Measurements from ENCODE around the gene LINGO3.

Gene LINGO3

DNA sequence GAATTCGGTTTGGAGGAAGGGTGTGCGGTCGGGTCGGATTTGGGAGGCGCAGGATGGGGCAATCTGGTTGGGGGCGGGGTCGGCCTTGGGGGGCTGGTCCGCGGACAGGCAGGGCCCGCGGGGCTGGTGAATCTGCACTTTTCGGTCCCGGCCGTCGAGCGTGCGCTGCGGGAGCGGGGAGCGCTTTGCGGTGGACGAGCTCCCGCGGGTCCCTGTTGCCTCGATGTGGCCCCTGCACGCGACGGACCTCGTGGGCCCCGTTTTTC lies 37.9 kb downstream of the LINGO3 start:
- DNase-seq (ENCODE audit: extremely low spot score) = no peak
- ChIA-PET POLR2A (interaction anchor here (0.7 to 3.4 kb wide), 6 partner anchors 10 to 206 kb away, joined by 5 to 17 read pairs (median 6); partner anchors contain the start of gene GADD45B), CTCF (no interaction called here)
- no peak for TF ChIP-seq CTCF (IDR thresholded peaks at IDR 0.05; ENCODE audit: control extremely low read depth, extremely low read depth, low read depth, missing control alignments)

- ChIA-PET CTCF (no interaction called here), POLR2A (interaction anchor here (1.3 to 1.6 kb wide), 3 partner anchors 9 to 100 kb away, joined by 5 to 7 read pairs (median 5); no protein-coding TSS in a partner anchor)
- peak; percentile 100 for DNase-seq (ENCODE audit: extremely low spot score)
- no peak for TF ChIP-seq CTCF (IDR thresholded peaks at IDR 0.05; ENCODE audit: control extremely low read depth, extremely low read depth, low read depth, missing control alignments)
These were observed 38.5 kb downstream of the LINGO3 start for GRCh38 chr19:2269244-2270156.

DNA sequence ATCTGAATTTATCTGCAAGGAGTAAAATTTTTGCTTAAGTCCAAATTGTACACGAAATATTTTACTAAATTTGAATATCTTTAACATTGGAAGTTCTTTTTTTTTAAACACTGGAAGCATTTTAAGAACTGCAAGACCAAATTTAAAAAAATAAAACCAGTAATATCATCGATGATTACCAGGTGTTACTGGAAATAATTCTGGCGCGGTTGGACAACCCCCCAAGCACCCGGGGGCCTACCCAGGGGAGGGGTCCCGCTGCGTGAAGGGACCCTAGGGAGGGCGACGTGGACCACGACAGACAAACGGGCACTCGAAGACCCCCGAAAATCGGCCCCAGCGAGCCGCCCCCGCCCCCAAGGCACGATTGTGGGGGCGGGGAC lies 39.1 kb downstream of the LINGO3 start:
- ChIA-PET POLR2A (interaction anchor here (0.6 kb wide), 1 partner anchor 409 kb away, joined by 8 read pairs; no protein-coding TSS in a partner anchor), CTCF (no interaction called here)
- TF ChIP-seq CTCF (IDR thresholded peaks at IDR 0.05; ENCODE audit: control extremely low read depth, extremely low read depth, low read depth, missing control alignments) = no peak
- no peak for DNase-seq (ENCODE audit: extremely low spot score)

GRCh38 chr19:2268480-2268830 lies 39.5 kb downstream of the LINGO3 start:
- ChIA-PET POLR2A (interaction anchor here (0.6 kb wide), 1 partner anchor 408 kb away, joined by 8 read pairs; no protein-coding TSS in a partner anchor), CTCF (no interaction called here)
- DNase-seq (ENCODE audit: extremely low spot score) = no peak
- no peak for TF ChIP-seq CTCF (IDR thresholded peaks at IDR 0.05; ENCODE audit: control extremely low read depth, extremely low read depth, low read depth, missing control alignments)

DNA sequence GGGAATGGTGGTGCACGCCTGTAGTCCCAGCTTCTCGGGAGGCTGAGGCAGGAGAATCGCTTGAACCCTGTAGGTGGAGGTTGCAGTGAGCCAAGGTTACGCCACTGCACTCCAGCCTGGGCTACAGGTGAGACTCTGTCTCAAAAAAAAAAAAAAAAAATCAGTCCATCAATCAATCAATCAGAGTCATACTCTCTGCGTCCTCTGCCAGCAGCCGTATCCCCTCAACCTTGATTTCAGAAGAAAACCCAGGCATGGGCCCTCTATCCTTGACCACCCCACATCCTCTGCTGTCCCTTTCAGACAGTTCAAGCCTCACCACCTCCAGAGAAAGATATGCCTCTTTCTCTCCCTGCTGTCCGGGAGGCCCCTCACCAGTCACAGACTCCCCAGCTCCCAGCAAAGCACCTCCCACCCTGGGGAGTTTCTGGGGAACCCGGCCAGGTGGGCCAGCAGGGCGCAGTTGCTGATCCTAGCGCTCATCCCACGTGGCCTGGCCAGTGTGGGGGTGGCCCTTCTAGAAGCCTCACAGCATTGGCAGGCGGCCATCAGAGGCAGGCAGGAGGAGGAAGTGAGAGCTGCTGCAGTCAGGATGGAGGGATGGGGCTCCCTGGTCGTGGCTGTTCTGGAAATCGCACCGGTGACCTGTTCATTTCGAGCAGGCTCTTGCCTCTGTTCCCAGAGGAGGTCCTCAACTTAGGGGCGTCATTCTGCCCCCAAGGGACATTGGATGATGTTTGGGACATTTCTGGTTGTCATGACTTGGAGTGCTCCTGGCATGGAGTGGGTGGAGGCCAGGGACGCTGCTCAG lies 41.6 kb downstream of the LINGO3 start:
- DNase-seq (ENCODE audit: extremely low spot score) = peak; percentile 75
- CTCF ChIA-PET = interaction anchor here (0.9 to 1.8 kb wide), 2 partner anchors 31 to 110 kb away, joined by 3 to 4 read pairs; partner anchors contain the start of gene PLEKHJ1
- no peak for TF ChIP-seq CTCF (IDR thresholded peaks at IDR 0.05; ENCODE audit: control extremely low read depth, extremely low read depth, low read depth, missing control alignments)
- POLR2A ChIA-PET = interaction anchor here (1.1 kb wide), 1 partner anchor 209 kb away, joined by 4 read pairs; the partner anchor contains the start of gene GADD45B

DNA sequence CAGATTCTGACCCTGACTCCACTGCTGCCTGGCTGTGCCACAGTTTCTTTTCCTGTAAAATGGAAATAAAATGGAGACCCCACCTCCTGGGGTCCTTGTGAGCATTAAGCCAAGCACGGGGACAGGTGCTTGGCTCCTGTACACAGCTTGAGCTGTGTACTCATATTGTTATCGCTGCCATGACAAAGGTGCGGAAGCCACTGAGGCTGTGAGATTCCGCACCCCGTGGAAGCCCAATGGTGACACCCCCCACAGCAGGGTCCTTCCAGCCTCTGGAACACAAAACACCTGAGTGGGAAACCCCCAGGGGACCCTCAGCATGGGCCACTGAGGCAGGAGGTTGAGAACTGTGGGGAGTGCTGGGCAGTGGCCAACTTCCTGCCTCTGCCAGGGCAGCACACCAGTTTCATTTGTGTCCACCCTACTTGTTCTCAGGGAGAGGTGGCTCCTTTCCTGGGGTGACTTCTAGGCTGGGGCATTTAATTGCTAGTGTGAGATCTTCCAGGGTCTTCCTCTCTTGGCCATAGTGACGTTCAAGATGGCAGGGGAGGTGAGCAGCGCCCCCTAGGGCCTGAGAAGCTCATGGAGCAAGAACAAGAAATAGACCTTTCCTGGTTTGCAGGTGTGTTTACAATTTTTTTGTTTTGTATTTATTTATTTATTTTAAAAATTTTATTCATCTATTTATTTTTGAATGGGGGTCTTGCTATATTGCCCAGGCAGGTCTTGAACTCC lies 46.3 kb downstream of the LINGO3 start:
- no peak for DNase-seq (ENCODE audit: extremely low spot score)
- ChIA-PET CTCF (interaction anchor here (0.6 to 3.5 kb wide), 14 partner anchors 11 to 412 kb away, joined by 3 to 14 read pairs (median 4); partner anchors contain the start of gene PLEKHJ1), POLR2A (interaction anchor here (2.1 kb wide), 1 partner anchor 214 kb away, joined by 11 read pairs; the partner anchor contains the start of gene GADD45B)
- TF ChIP-seq CTCF (IDR thresholded peaks at IDR 0.05; ENCODE audit: control extremely low read depth, extremely low read depth, low read depth, missing control alignments) = peak; percentile 53

Data from GM10248 (cell line).